ENCODE data around the gene ARRDC5. TPM values are rescaled to one million over a fixed set of nuclear protein-coding genes. Genes with fewer than 3 reads are reported as not detected.

Gene ARRDC5
- total RNA-seq (2021): not detected in 2 replicates
- long read RNA-seq: 0 reads

DNA sequence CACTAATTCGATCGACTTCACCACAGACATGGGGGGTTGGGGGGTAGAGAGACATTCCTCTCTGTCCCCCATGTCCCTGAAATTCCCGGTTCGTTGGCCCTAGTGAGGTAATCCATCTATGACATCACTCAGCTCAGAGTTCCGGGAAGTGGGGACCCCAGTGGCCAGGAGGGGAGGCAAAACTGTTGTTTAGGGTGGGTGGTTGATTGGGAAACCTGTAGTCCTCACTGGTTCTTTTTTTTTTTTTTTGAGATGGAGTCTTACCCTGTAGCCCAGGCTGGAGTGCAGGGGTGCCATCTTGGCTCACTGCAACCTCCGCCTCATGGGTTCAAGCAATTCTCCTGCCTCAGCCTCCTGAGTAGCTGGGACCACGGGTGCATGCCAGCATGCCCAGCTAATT lies at the start of gene ARRDC5:
TSS of gene ARRDC5 (minus strand) at position 101 of the 400 bp plus-strand sequence. CDS start at position 30, 71 bp downstream.
- H3K9me3 ChIP-seq (ENCODE audit: control insufficient read depth, low read depth, low read length): no peaks in the 10 kb centered on the region
- no peaks in the 10 kb centered on the region for H4K20me1 ChIP-seq (ENCODE audit: control insufficient read depth, insufficient read depth, insufficient read length)
- no peak within 1 kb of the TSS for H3K4ac ChIP-seq (ENCODE audit: low read depth, low read length)
- H3K4me2 ChIP-seq (ENCODE audit: insufficient read depth, insufficient read length, low read length): no peak within 1 kb of the TSS
- no peak within 1 kb of the TSS for H2AK5ac ChIP-seq (ENCODE audit: insufficient read length, low read length)
- H3K4me1 ChIP-seq (ENCODE audit: insufficient read depth, low read length): no peaks in the 10 kb centered on the region
- no peak within 1 kb of the TSS for H2BK20ac ChIP-seq (ENCODE audit: low read depth, low read length, poor library complexity, severe bottlenecking)
- DNase-seq: no peak
- no peak within 1 kb of the TSS for H3K56ac ChIP-seq (ENCODE audit: insufficient read length, low read depth, low read length)
- no peak within 1 kb of the TSS for H3K27ac ChIP-seq (ENCODE audit: insufficient read length, low read depth, low read length)
- no peaks in the 10 kb centered on the region for H3K36me3 Mint-ChIP-seq (ENCODE audit: insufficient read depth in 1 of 3, low read depth in 3 of 3)
- H3K23me2 ChIP-seq (ENCODE audit: insufficient read length, low read depth, low read length, poor library complexity, severe bottlenecking): no peaks in the 10 kb centered on the region
- no peaks in the 10 kb centered on the region for H3K27me3 ChIP-seq (ENCODE audit: insufficient read depth, low read length)
- H3K14ac ChIP-seq (ENCODE audit: insufficient read depth, low read length): no peak within 1 kb of the TSS
- peaks cover 0 to 9% of the 10 kb centered on the region in 2 experiments; a peak in 2 of 4 replicates for H3K4me1 Mint-ChIP-seq
- H2BK12ac ChIP-seq (ENCODE audit: insufficient read length, low read depth, low read length): no peak within 1 kb of the TSS
- H3K4me3 Mint-ChIP-seq: no peak within 1 kb of the TSS
- no peak within 1 kb of the TSS for H3K9ac ChIP-seq (ENCODE audit: extremely low read depth, insufficient read length, low read length)
- H3K18ac ChIP-seq (ENCODE audit: insufficient read length, low read depth, low read length): no peak within 1 kb of the TSS
- H3K27me3 Mint-ChIP-seq (ENCODE audit: low read depth): peaks cover 50% of the 10 kb centered on the region
- H3K79me1 ChIP-seq (ENCODE audit: insufficient read depth, low read depth, low read length, poor library complexity, severe bottlenecking): no peaks in the 10 kb centered on the region
- no peak within 1 kb of the TSS for H3K23ac ChIP-seq (ENCODE audit: insufficient read length, low read depth, low read length)
- H3T11ph ChIP-seq (ENCODE audit: low read length): no peak within 1 kb of the TSS
- TF ChIP-seq, protein P1, sequence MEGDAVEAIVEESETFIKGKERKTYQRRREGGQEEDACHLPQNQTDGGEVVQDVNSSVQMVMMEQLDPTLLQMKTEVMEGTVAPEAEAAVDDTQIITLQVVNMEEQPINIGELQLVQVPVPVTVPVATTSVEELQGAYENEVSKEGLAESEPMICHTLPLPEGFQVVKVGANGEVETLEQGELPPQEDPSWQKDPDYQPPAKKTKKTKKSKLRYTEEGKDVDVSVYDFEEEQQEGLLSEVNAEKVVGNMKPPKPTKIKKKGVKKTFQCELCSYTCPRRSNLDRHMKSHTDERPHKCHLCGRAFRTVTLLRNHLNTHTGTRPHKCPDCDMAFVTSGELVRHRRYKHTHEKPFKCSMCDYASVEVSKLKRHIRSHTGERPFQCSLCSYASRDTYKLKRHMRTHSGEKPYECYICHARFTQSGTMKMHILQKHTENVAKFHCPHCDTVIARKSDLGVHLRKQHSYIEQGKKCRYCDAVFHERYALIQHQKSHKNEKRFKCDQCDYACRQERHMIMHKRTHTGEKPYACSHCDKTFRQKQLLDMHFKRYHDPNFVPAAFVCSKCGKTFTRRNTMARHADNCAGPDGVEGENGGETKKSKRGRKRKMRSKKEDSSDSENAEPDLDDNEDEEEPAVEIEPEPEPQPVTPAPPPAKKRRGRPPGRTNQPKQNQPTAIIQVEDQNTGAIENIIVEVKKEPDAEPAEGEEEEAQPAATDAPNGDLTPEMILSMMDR (conservative IDR thresholded peaks at IDR 0.05): no peak
- H4K91ac ChIP-seq (ENCODE audit: insufficient read length, low read depth, low read length): no peak within 1 kb of the TSS
- no peaks in the 10 kb centered on the region; a peak in 1 of 5 replicates for H3K9me3 Mint-ChIP-seq
- H2BK120ac ChIP-seq (ENCODE audit: low read depth, low read length, poor library complexity, severe bottlenecking): no peak within 1 kb of the TSS
- H3K27ac Mint-ChIP-seq: no peak within 1 kb of the TSS
- no peak within 1 kb of the TSS for H4K5ac ChIP-seq (ENCODE audit: insufficient read length, low read depth, low read length)
- no peak within 1 kb of the TSS for H2AFZ ChIP-seq (ENCODE audit: low read length)
- no peaks in the 10 kb centered on the region for H3K79me2 ChIP-seq (ENCODE audit: insufficient read depth, low read length)
- H2BK15ac ChIP-seq (ENCODE audit: low read depth, low read length): no peak within 1 kb of the TSS
- no peak within 1 kb of the TSS for H4K8ac ChIP-seq (replicated peaks; ENCODE audit: insufficient read length, low read depth, low read length)
- no CpG with 5 or more reads among the region's 7 CpGs for WGBS (ENCODE audit: extremely low coverage, insufficient read length, low lambda C conversion rate)
- no peak within 1 kb of the TSS for H2BK5ac ChIP-seq (ENCODE audit: insufficient read length, low read length)

Data from H9 (cell line).